GM13977 (cell line): ENCODE data around the gene ANO2.

Source experiments
- DNase-seq: peaks from one replicate; pipeline ENCODE4 v3.0.0; 2012; ENCODE audit warnings: low spot score
- in situ Hi-C: fragments of 300-500 bp; cut with MboI; formaldehyde crosslinking; loops from one replicate; pipeline ENCODE4 v1.12.0; 2022; ENCODE audit warnings: low sequenced_read_pairs, low pct_unique_long_range_greater_than_20kb, mixed read lengths, inconsistent platforms; ENCODE audit not compliant: unreplicated experiment
- TF ChIP-seq, protein P1 (sequence below): IDR thresholded peaks from 2 replicates; pipeline ENCODE4 v1.5.1; 2012; ENCODE audit warnings: mild to moderate bottlenecking, control low read depth; ENCODE audit not compliant: insufficient read depth; ENCODE audit errors: extremely low read depth, missing control alignments

Gene ANO2

DNA sequence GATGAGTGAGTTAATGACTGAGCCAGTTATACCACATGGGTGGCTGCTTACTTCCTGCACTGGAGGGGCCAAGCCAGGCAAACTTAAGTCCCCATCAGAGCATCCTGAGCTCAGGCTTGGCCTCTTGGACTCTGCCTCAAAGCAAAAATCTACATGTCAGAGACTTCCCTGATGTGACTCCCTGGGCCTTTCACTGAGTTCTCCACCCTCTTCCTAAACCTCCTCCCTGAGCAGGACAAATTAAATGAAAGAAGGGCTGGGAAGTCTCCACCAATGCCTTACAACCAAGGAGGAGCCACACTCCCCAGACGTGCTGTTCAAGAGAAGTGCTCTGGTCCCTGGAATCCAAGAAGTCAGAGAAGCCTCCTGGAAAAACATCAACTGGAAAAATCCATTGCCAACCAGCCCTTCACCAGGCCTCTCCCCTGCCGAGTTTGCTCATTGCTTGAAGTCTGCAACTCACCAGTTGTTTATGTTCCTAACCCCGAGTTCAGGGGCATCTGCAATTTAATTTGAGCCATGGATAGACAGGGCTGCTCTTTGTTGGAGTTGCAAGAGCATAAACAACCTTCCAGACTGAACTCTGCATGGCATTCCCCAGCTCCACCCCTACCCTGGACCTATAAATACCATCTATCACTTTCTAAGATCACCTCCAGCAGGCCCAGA, 160.5 kb downstream of the ANO2 start:
- DNase-seq = no peak
- in situ Hi-C loops = no loop called here
- TF ChIP-seq, protein P1, sequence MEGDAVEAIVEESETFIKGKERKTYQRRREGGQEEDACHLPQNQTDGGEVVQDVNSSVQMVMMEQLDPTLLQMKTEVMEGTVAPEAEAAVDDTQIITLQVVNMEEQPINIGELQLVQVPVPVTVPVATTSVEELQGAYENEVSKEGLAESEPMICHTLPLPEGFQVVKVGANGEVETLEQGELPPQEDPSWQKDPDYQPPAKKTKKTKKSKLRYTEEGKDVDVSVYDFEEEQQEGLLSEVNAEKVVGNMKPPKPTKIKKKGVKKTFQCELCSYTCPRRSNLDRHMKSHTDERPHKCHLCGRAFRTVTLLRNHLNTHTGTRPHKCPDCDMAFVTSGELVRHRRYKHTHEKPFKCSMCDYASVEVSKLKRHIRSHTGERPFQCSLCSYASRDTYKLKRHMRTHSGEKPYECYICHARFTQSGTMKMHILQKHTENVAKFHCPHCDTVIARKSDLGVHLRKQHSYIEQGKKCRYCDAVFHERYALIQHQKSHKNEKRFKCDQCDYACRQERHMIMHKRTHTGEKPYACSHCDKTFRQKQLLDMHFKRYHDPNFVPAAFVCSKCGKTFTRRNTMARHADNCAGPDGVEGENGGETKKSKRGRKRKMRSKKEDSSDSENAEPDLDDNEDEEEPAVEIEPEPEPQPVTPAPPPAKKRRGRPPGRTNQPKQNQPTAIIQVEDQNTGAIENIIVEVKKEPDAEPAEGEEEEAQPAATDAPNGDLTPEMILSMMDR = no peak

DNA sequence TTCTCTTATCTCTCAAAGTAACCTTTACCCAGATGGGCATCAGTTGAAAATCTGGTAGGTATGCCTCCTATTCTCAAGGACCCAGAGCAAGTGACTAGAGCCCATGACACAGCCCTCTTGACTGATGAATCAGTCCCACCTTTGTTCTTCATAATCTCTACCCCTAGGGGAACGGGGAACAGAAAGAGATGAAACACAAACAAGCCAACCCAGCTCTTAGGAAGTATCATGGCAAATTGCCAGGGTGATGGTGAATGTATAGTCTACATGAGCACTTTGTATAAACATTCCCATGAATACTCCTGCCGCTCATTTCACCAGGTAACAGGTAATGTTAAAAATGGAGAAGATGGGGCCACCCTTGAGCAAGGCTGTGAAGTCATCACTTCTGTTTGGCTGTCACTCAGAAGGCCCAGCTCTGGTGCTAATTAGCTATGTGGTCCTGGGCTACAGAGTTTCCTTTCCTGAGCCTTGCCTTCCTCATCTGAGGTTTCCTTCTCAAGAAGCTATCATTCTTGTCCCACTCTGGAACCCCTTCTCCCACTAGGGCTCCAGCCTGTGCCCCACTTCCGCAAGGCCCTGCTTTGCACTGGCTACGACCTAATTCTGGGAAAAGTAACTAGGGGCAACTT, 161.7 kb downstream of the ANO2 start:
- in situ Hi-C loops = no loop called here
- DNase-seq = no peak
- TF ChIP-seq, protein P1 = no peak

DNA sequence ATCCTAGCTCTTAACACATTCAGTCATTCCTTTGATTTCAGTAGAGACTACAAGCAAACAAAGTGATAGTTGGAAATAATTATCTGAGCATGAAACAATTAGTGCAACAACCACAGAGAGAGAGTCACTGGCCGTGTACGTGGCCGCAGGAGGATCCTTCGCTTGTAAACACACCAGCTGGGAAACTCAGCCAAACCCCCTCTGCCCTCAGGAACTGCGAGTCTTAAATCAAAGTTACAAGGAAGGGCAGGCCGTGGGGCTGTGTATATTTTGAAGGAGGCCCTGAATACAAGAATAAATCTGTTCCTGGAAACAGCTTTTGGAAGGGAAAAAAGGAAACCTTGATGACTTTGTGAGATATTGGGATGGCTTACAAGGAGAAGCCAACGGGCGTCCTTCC, 164.5 kb downstream of the ANO2 start:
- no peak for DNase-seq
- in situ Hi-C loops = no loop called here
- TF ChIP-seq, protein P1 = no peak

DNA sequence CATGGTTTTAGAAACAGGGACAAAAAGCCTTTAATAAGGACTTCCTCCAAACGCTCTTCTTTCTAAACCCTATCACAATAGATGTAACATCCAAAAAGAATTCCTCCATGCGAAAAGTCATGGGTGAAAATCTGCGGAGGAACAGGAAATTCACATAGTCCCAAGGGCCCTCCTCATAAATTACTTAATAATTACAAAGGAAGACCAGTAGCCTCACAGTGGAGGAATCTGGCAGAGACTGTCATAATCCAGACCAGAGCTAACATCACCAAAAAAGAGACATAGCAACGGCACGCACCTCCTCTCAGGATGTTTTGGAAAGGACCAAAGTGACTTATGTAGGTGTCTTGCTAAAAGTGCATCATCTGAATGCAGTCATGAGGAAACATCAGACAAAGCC, 165.7 kb downstream of the ANO2 start:
- in situ Hi-C loops = no loop called here
- TF ChIP-seq, protein P1 = no peak

DNA sequence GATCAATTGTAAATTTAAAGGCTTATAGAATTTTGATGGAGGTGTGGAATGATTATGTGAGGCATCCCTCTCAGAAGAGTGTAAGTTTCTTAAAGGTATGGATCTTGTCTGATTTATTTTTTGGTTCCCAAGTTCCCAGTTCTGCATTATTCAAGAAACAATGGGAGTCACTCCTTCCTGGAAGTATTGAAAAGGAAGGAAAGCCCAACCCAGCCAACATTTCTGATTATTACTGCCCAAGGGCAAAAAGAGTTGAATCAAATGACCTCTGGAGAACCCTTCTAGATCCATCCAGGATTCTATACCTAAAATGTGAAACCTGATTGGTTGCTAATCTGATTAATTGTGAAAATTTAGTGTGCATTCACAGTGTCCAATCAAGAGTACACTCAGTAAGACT, 166.2 kb downstream of the ANO2 start:
- no peak for DNase-seq
- TF ChIP-seq, protein P1 = no peak
- in situ Hi-C loops = no loop called here

More for the DNA sequence above, 165.7 kb downstream of the ANO2 start:
- no peak for DNase-seq

DNA sequence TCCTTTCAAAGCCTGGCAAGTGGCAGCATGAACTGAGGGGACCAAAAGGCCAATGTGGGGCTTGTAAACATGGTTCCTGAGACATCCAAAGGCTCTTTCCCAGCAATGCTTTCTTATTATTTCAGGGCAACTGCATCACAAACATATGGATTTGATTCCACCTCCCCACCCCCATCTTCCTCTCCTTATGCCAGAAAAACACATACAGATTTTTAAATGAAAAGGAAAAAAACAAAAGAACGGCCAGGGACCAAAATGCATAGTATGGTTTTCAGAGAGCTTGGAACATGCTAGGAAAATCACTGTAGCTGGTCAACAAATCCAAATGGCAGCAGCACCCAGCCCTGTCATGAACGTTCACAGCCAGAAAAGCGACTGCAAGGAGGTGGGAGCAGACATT, 167.6 kb downstream of the ANO2 start:
- in situ Hi-C loops = no loop called here
- TF ChIP-seq, protein P1 = no peak
- no peak for DNase-seq

DNA sequence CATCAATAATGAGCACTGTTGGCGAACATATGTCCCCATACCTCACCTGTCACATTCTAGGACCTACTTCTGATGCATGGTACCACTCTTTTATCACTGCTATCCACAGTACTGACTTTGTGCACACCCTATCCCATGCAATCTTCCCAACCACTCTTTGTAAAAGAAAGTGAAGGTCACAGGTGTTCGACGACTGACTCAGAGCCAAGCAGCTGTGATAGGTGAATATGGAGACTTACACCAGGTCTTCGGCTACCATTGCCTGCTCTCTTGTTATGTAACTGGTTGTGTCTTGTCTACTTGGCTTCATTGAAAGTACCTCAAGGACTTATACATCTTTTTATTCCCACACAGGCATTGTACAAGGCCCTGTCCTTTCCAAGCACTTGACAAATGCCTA, 169.0 kb downstream of the ANO2 start:
- DNase-seq = no peak
- in situ Hi-C loops = no loop called here
- TF ChIP-seq, protein P1 = no peak
